Neural progenitor cell (in vitro differentiated cells): ENCODE data around the gene CRYGN.

Source experiments
- EZH2 ChIP-seq: fragments of 200-600 bp; sonication (generic); IDR thresholded peaks from 2 replicates; pipeline ENCODE4 v1.6.1; 2017; ENCODE audit warnings: antibody characterized with exemption, mild to moderate bottlenecking, moderate library complexity
- TF ChIP-seq, protein P1 (sequence below): fragments of 200-600 bp; sonication (generic); IDR thresholded peaks from 2 replicates; pipeline ENCODE4 v1.5.1; 2017; ENCODE audit warnings: antibody characterized with exemption, mild to moderate bottlenecking

DNA sequence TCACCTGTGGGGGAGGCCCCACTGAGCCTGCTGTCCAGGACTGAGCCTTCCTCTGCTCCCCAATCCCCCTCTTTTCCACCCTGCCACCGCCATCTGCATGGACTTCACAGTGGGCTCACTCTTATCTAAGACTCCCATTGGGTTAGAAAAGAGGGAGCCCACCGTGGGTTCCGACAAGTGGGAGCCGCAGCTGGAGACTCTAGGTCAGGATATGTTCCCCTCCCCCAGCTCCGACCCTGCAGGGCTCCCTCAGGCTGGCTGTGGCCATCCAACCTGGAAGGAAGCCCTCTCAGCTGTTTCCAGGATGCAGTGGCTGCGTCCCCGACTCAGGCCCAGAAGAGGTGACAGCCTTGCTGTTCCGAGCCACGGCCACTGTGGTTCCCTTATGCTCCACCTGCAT lies 34.9 kb downstream of the CRYGN start:
- TF ChIP-seq, protein P1, sequence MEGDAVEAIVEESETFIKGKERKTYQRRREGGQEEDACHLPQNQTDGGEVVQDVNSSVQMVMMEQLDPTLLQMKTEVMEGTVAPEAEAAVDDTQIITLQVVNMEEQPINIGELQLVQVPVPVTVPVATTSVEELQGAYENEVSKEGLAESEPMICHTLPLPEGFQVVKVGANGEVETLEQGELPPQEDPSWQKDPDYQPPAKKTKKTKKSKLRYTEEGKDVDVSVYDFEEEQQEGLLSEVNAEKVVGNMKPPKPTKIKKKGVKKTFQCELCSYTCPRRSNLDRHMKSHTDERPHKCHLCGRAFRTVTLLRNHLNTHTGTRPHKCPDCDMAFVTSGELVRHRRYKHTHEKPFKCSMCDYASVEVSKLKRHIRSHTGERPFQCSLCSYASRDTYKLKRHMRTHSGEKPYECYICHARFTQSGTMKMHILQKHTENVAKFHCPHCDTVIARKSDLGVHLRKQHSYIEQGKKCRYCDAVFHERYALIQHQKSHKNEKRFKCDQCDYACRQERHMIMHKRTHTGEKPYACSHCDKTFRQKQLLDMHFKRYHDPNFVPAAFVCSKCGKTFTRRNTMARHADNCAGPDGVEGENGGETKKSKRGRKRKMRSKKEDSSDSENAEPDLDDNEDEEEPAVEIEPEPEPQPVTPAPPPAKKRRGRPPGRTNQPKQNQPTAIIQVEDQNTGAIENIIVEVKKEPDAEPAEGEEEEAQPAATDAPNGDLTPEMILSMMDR = no peak
- no peak for TF ChIP-seq EZH2
